HepG2 (cell line): ENCODE data around the gene IRGQ. TPM values are rescaled to one million over a fixed set of nuclear protein-coding genes. Genes with fewer than 3 reads are reported as not detected.

Source experiments
- ATF1 ChIP-seq: IDR thresholded peaks from 2 replicates; pipeline ENCODE4 v1.6.1; 2016; ENCODE audit warnings: mild to moderate bottlenecking, control low read depth
- CCDC6 ChIP-seq: sonication (generic); formaldehyde crosslinking; IDR thresholded peaks from 2 replicates; pipeline ENCODE4 v1.8.1; 2022; ENCODE audit warnings: mild to moderate bottlenecking, missing genetic modification reagents, moderate library complexity
- FOXK2 ChIP-seq: fragments of 450-650 bp; IDR thresholded peaks from 2 replicates; pipeline ENCODE4 v1.6.1; 2016
- GABPA ChIP-seq, 2 experiments: IDR thresholded peaks; 2 replicates each; pipeline ENCODE4 v1.6.1; 2011 to 2016; ENCODE audit warnings: low read depth in 2 of 2, low read length in 1 of 2, missing biosample characterization in 1 of 2, missing genetic modification characterization in 1 of 2
- KAT7 ChIP-seq: IDR thresholded peaks from 2 replicates; pipeline ENCODE4 v1.6.1; 2018; ENCODE audit warnings: borderline replicate concordance, missing compliant biosample characterization
- KLF12 ChIP-seq: sonication (generic); formaldehyde crosslinking; IDR thresholded peaks from 2 replicates; pipeline ENCODE4 v1.4.0; 2020; ENCODE audit warnings: missing genetic modification reagents, borderline replicate concordance
- NCOA2 ChIP-seq: sonication (generic); formaldehyde crosslinking; IDR thresholded peaks from 2 replicates; pipeline ENCODE4 v1.8.0; 2022; ENCODE audit warnings: inconsistent platforms
- SALL1 ChIP-seq: sonication (generic); formaldehyde crosslinking; IDR thresholded peaks from 2 replicates; pipeline ENCODE4 v1.8.0; 2022; ENCODE audit warnings: mild to moderate bottlenecking, missing genetic modification reagents
- ZNF17 ChIP-seq: sonication (generic); formaldehyde crosslinking; IDR thresholded peaks from 2 replicates; pipeline ENCODE4 v1.5.0; 2020; ENCODE audit warnings: mild to moderate bottlenecking, missing genetic modification reagents
- ZNF350 ChIP-seq: sonication (generic); formaldehyde crosslinking; IDR thresholded peaks from 2 replicates; pipeline ENCODE4 v1.4.0; 2020; ENCODE audit warnings: mild to moderate bottlenecking, low read depth, missing genetic modification reagents, borderline replicate concordance
- ZNF607 ChIP-seq: sonication (generic); formaldehyde crosslinking; IDR thresholded peaks from 2 replicates; pipeline ENCODE4 v1.5.1; 2020; ENCODE audit warnings: missing genetic modification reagents, mild to moderate bottlenecking, borderline replicate concordance
- polyA plus RNA-seq, 8 experiments: library from polyadenylated mRNA; depleted of rRNA in 3 of 8; stranded (reverse) in 7 of 8; unstranded in 1 of 8; fragments of >200 nt; fragmentation: Illumina TruSeq in 4 of 8; extraction: Trizol in 4 of 8; gene quantifications; 2 replicates each; pipeline versions ENCODE4 v1.2.1 to v1.2.3, GENCODE V29; 2011 to 2016; ENCODE audit warnings: low read depth in 4 of 8, missing spikeins in 1 of 8, mixed read lengths in 1 of 8; ENCODE audit not compliant: insufficient read depth in 1 of 8
- total RNA-seq, 5 experiments: library from RNA; depleted of rRNA; stranded (reverse); fragments of >200 nt; fragmentation: Illumina TruSeq; extraction: Trizol; gene quantifications; 2 replicates each; pipeline ENCODE4 v1.2.3, GENCODE V29; 2016; ENCODE audit warnings: low read depth in 1 of 5
- TF ChIP-seq, protein P1 (sequence below): sonication (generic); formaldehyde crosslinking; IDR thresholded peaks from 2 replicates; pipeline ENCODE4 v1.8.1; 2023; ENCODE audit warnings: mild to moderate bottlenecking, moderate library complexity, missing genetic modification reagents
- TF ChIP-seq, protein P2 (sequence below): sonication (generic); formaldehyde crosslinking; IDR thresholded peaks from 2 replicates; pipeline ENCODE4 v1.4.0; 2020; ENCODE audit warnings: low read depth, missing genetic modification reagents
- TF ChIP-seq, protein P3 (sequence below): sonication (generic); formaldehyde crosslinking; IDR thresholded peaks from 2 replicates; pipeline ENCODE4 v1.4.0; 2020; ENCODE audit warnings: missing genetic modification reagents
- TF ChIP-seq, protein P4 (sequence below): sonication (generic); formaldehyde crosslinking; IDR thresholded peaks from 2 replicates; pipeline ENCODE4; 2020; ENCODE audit warnings: missing genetic modification reagents, mild to moderate bottlenecking, borderline replicate concordance
- TF ChIP-seq, protein P5 (sequence below): IDR thresholded peaks from 2 replicates; pipeline ENCODE4 v1.6.1; 2016; ENCODE audit warnings: missing compliant biosample characterization, missing genetic modification reagents, borderline replicate concordance

Gene IRGQ
- total and polyA plus RNA-seq, 2 of the 13 experiments (the other 11 are each of a cell fraction or from before 2014, with no cell fraction given), result 11.6 to 12.4 TPM

DNA sequence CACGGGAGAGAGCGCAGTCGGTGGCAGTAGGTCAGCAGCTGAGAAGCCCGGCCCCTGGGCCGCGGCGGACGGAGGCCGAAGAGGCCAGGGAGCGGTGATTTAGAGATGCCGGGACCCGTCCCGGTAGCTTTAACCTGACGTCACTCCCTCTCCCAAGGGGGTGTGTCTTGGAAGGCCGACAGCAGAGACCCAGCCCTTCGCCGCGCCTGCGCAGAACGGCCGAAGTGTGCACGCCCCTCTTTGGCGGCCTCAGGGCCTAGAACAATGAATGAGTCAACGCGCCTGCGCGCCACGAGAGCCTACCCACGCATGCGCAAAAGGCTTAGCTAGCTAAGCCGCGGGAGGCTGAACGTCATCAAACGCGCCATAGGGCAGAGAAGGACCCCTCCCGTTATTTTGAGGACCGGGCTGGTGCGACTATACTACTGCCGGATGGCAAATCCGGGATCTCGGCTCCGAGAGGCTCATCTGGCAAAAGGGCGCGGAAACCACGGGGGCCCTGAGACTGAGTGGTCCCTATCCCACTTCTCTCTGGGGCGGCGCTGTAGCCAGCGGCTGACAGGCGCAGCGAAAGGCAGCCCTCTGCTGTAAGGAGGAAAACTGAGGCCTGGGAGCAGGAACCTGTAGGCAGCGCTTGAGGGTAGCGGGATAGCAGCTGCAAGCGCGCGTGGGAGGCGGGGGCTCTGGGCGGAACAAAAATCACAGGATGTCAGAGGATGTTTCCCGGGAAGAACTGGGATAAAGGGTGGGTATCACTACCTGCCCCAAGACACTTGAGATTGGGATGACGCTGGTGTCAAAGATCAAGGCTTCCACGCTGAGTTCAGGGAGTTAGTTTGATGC lies at the start of gene IRGQ, which contains the start of gene ZNF576 (continued):
- TF ChIP-seq GABPA (IDR thresholded peaks at IDR 0.05; ENCODE audit: low read depth, low read length) (no peak), GABPA (CRISPR knock-in tag; IDR thresholded peaks at IDR 0.05; ENCODE audit: low read depth) (peak; percentile 70), ZNF607 (CRISPR knock-in tag) (peak; percentile 82), CCDC6 (CRISPR knock-in tag) (peak; percentile 59; the same call in 1 of the 2 replicates), KAT7 (0 out of 2 replicates have a peak, but pooled peaks have one; percentile 31), ATF1 (CRISPR knock-in tag) (peak; percentile 99), SALL1 (CRISPR knock-in tag) (peak; percentile 24; the same call in 1 of the 2 replicates), NCOA2 (no peak; the same call in 1 of the 2 replicates), KLF12 (no peak; the same call in 1 of the 2 replicates), FOXK2 (peak; percentile 49; the same call in 1 of the 2 replicates), ZNF17 (CRISPR knock-in tag) (no peak), ZNF350 (CRISPR knock-in tag) (peak; percentile 82; the same call in 1 of the 2 replicates)
- TF ChIP-seq, protein P1, sequence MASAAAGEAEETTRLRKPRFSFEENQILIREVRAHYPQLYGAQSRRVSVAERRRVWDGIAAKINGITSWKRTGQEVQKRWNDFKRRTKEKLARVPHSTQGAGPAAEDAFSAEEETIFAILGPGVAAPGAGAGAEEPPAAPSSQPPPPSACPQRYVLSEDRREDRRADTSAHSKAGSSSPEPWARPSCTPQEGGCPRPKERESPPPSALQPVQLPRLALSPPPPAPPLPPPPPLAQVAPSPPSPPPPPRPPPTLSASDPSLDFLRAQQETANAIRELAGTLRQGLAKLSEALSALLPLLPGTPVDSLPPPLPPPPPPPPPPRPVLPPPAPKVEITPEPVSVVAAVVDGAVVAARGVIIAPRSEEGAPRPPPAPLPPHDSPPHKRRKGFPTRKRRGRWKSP, result 0 out of 2 replicates have a peak, but pooled peaks have one; percentile 42
- TF ChIP-seq, protein P2, sequence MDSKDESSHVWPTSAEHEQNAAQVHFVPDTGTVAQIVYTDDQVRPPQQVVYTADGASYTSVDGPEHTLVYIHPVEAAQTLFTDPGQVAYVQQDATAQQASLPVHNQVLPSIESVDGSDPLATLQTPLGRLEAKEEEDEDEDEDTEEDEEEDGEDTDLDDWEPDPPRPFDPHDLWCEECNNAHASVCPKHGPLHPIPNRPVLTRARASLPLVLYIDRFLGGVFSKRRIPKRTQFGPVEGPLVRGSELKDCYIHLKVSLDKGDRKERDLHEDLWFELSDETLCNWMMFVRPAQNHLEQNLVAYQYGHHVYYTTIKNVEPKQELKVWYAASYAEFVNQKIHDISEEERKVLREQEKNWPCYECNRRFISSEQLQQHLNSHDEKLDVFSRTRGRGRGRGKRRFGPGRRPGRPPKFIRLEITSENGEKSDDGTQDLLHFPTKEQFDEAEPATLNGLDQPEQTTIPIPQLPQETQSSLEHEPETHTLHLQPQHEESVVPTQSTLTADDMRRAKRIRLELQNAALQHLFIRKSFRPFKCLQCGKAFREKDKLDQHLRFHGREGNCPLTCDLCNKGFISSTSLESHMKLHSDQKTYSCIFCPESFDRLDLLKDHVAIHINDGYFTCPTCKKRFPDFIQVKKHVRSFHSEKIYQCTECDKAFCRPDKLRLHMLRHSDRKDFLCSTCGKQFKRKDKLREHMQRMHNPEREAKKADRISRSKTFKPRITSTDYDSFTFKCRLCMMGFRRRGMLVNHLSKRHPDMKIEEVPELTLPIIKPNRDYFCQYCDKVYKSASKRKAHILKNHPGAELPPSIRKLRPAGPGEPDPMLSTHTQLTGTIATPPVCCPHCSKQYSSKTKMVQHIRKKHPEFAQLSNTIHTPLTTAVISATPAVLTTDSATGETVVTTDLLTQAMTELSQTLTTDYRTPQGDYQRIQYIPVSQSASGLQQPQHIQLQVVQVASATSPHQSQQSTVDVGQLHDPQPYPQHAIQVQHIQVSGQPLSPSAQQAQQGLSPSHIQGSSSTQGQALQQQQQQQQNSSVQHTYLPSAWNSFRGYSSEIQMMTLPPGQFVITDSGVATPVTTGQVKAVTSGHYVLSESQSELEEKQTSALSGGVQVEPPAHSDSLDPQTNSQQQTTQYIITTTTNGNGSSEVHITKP, result peak; percentile 55; the same call in 1 of the 2 replicates
- TF ChIP-seq, protein P3, sequence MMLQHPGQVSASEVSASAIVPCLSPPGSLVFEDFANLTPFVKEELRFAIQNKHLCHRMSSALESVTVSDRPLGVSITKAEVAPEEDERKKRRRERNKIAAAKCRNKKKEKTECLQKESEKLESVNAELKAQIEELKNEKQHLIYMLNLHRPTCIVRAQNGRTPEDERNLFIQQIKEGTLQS (CRISPR knock-in tag), result 0 out of 2 replicates have a peak, but pooled peaks have one; percentile 16
- TF ChIP-seq, protein P4, sequence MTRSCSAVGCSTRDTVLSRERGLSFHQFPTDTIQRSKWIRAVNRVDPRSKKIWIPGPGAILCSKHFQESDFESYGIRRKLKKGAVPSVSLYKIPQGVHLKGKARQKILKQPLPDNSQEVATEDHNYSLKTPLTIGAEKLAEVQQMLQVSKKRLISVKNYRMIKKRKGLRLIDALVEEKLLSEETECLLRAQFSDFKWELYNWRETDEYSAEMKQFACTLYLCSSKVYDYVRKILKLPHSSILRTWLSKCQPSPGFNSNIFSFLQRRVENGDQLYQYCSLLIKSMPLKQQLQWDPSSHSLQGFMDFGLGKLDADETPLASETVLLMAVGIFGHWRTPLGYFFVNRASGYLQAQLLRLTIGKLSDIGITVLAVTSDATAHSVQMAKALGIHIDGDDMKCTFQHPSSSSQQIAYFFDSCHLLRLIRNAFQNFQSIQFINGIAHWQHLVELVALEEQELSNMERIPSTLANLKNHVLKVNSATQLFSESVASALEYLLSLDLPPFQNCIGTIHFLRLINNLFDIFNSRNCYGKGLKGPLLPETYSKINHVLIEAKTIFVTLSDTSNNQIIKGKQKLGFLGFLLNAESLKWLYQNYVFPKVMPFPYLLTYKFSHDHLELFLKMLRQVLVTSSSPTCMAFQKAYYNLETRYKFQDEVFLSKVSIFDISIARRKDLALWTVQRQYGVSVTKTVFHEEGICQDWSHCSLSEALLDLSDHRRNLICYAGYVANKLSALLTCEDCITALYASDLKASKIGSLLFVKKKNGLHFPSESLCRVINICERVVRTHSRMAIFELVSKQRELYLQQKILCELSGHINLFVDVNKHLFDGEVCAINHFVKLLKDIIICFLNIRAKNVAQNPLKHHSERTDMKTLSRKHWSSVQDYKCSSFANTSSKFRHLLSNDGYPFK (CRISPR knock-in tag), result peak; percentile 96
- TF ChIP-seq, protein P5, sequence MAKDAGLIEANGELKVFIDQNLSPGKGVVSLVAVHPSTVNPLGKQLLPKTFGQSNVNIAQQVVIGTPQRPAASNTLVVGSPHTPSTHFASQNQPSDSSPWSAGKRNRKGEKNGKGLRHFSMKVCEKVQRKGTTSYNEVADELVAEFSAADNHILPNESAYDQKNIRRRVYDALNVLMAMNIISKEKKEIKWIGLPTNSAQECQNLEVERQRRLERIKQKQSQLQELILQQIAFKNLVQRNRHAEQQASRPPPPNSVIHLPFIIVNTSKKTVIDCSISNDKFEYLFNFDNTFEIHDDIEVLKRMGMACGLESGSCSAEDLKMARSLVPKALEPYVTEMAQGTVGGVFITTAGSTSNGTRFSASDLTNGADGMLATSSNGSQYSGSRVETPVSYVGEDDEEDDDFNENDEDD (CRISPR knock-in tag), result peak; percentile 54; the same call in 1 of the 2 replicates
